Lung (tissue), 12 donors: ENCODE results near the gene CLASRP. TPM values are rescaled to one million over a fixed set of nuclear protein-coding genes. Genes with fewer than 3 reads are reported as not detected.

Source experiments
- ATAC-seq: fragments of 200-7000 bp; cut with Tn5 transposase; one replicate; pipeline ENCODE4 v1.9.1; 2020; ENCODE audit warnings: moderate number of reproducible peaks; ENCODE audit not compliant: insufficient read depth, low FRiP score
- DNase-seq, 3 donors: peaks; one replicate each; pipeline ENCODE4 v3.0.0-alpha.2; 2013 to 2017
- H3K27ac ChIP-seq, 2 donors: one replicate each; pipeline ENCODE4 v1.5.1; 2013; ENCODE audit warnings: mild to moderate bottlenecking in 2 of 2, moderate library complexity in 2 of 2, control low read depth in 1 of 2, inconsistent platforms in 1 of 2, low read depth in 1 of 2, low read length in 1 of 2
- H3K27me3 ChIP-seq, 3 donors: one replicate each; pipeline ENCODE4 v1.5.1; 2013; ENCODE audit warnings: low read length in 2 of 3; ENCODE audit not compliant: control insufficient read depth in 3 of 3, insufficient read depth in 3 of 3
- H3K36me3 ChIP-seq, 4 donors: one replicate each; pipeline ENCODE4 v1.5.1; 2013; ENCODE audit warnings: low read length in 4 of 4, mild to moderate bottlenecking in 1 of 4, moderate library complexity in 1 of 4; ENCODE audit not compliant: control insufficient read depth in 4 of 4, insufficient read depth in 4 of 4
- H3K4me1 ChIP-seq, 5 donors: one replicate each; pipeline ENCODE4 v1.5.1; 2013; ENCODE audit warnings: low read length in 5 of 5, mild to moderate bottlenecking in 2 of 5, moderate library complexity in 1 of 5; ENCODE audit not compliant: control insufficient read depth in 5 of 5, insufficient read depth in 5 of 5
- H3K4me3 ChIP-seq: one replicate; pipeline ENCODE4 v1.5.1; 2013; ENCODE audit warnings: mild to moderate bottlenecking, control low read depth, moderate library complexity
- H3K9ac ChIP-seq, 2 donors: one replicate each; pipeline ENCODE4 v1.5.1; 2013; ENCODE audit warnings: low read length in 2 of 2, control low read depth in 1 of 2; ENCODE audit not compliant: insufficient read depth in 1 of 2
- H3K9me3 ChIP-seq, 4 donors: one replicate each; pipeline ENCODE4 v1.5.1; 2013; ENCODE audit warnings: low read length in 3 of 4, mild to moderate bottlenecking in 1 of 4, moderate library complexity in 1 of 4; ENCODE audit not compliant: control insufficient read depth in 4 of 4, insufficient read depth in 3 of 4
- CTCF ChIP-seq: IDR thresholded peaks from 2 replicates; pipeline ENCODE4 v1.5.1; 2012; ENCODE audit warnings: mild to moderate bottlenecking; ENCODE audit errors: control extremely low read depth, extremely low read depth
- WGBS, 2 donors: extraction: QIAGEN DNeasy Blood & Tissue Kit; methylation state at CpG; one replicate each; pipeline ENCODE4 v1.1.7; 2013; 5-methylcytosine and 5-hydroxymethylcytosine counted together
- polyA plus RNA-seq, 2 donors: library from polyadenylated mRNA; stranded (reverse); fragments of 200-250 nt; gene quantifications; one replicate each; pipeline ENCODE4 v1.2.1, GENCODE V29; 2013
- total RNA-seq, 2 donors: library from RNA; depleted of rRNA in 1 of 2; stranded (reverse); fragments of >200 nt in 1 of 2; gene quantifications; one replicate each; pipeline ENCODE4 v1.2.1, GENCODE V29; 2014 to 2021
- donor health status: control.
- donor health status: control.
- donor health status: Bipolar disorder and iron deficiency.
- donor health status: healthy.
- donor health status: DM: yes; HTN: yes; CAD: no.

CLASRP gene
- total and polyA plus RNA-seq, 4 donors, result 23.9 to 107 (median 57.6) TPM

GRCh38 chr19:45056831-45057230 lies 18.0 kb downstream of the CLASRP start:
- Histone ChIP-seq H3K9ac (no peak overlapping the region), H3K27me3 (no peaks in the 10 kb centered on the region), H3K4me1 (peaks cover 0 to 2% (median 0%) of the 10 kb centered on the region in 5 donors), H3K4me3 (no peak overlapping the region), H3K27ac (no peak overlapping the region), H3K9me3 (no peaks in the 10 kb centered on the region), H3K36me3 (peaks cover 28 to 84% (median 61%) of the 10 kb centered on the region in 4 donors)
- WGBS, 2 donors, result 86 to 94% methylated on average over 8 of the region's 8 CpGs
- ATAC-seq (no peak), DNase-seq (no peak)
- TF ChIP-seq CTCF, result no peak

- Histone ChIP-seq H3K27me3 (no peaks in the 10 kb centered on the region), H3K9me3 (no peaks in the 10 kb centered on the region), H3K9ac (no peak overlapping the region), H3K4me1 (no peaks in the 10 kb centered on the region), H3K4me3 (no peak overlapping the region), H3K36me3 (peaks cover 31 to 81% (median 61%) of the 10 kb centered on the region in 4 donors), H3K27ac (no peak overlapping the region)
- DNase-seq, result no peak
- ATAC-seq, result no peak
- no peak for TF ChIP-seq CTCF
- WGBS, 2 donors, result 91 to 97% methylated on average over 9 of the region's 9 CpGs
These were observed 18.6 kb downstream of the CLASRP start for GRCh38 chr19:45057444-45057843.

- no peak overlapping the region for H3K4me3 ChIP-seq
- no peaks in the 10 kb centered on the region for H3K4me1 ChIP-seq
- DNase-seq, result no peak
- WGBS, 2 donors, result 89 to 91% methylated on average over 14 of the region's 14 CpGs
- no peak overlapping the region for H3K27ac ChIP-seq
- H3K36me3 ChIP-seq, result peaks cover 28 to 78% (median 60%) of the 10 kb centered on the region in 4 donors
- H3K9ac ChIP-seq, result no peak overlapping the region
- no peaks in the 10 kb centered on the region for H3K9me3 ChIP-seq
- TF ChIP-seq CTCF, result no peak
- no peaks in the 10 kb centered on the region for H3K27me3 ChIP-seq
- no peak for ATAC-seq
These were observed 19.8 kb downstream of the CLASRP start for GRCh38 chr19:45058622-45059159.
